Bronchial epithelial cell (primary cell): ENCODE results near the gene LCE7A. TPM values are rescaled to one million over a fixed set of nuclear protein-coding genes. Genes with fewer than 3 reads are reported as not detected.
A peak's percentile ranks its signal among the peaks of the same experiment; 100 is the strongest.

Experiments
- DNase-seq: peaks from one replicate; pipeline ENCODE4 v3.0.0-alpha.2; 2010; ENCODE audit warnings: low read depth
- FAIRE-seq: peaks from 2 replicates; lab custom pipeline; 2011; peaks lifted over from hg19 to GRCh38; lab: Jason Lieb, UNC
- H3K27me3 ChIP-seq: 2 replicates; pipeline ENCODE4 v1.5.1; 2011; ENCODE audit warnings: low read length; ENCODE audit not compliant: control insufficient read depth, insufficient read depth
- H3K36me3 ChIP-seq: 2 replicates; pipeline ENCODE4 v1.5.1; 2011; ENCODE audit warnings: low read length; ENCODE audit not compliant: control insufficient read depth, insufficient read depth
- H3K4me3 ChIP-seq: 2 replicates; pipeline ENCODE4 v1.5.1; 2011; ENCODE audit warnings: mild to moderate bottlenecking, low read depth, low read length, control low read depth
- CTCF ChIP-seq: IDR thresholded peaks from 2 replicates; pipeline ENCODE4 v1.5.1; 2011; ENCODE audit warnings: mild to moderate bottlenecking, moderate library complexity, low read length, control low read depth, inconsistent platforms; ENCODE audit not compliant: insufficient read depth, severe bottlenecking
- total RNA-seq: library from RNA; depleted of rRNA; stranded (reverse); fragments of >200 nt; gene quantifications from 2 replicates; pipeline ENCODE4 v1.2.1, GENCODE V29; 2014

Gene LCE7A
- total RNA-seq, 1 donor from 2014 or later: not detected

DNA sequence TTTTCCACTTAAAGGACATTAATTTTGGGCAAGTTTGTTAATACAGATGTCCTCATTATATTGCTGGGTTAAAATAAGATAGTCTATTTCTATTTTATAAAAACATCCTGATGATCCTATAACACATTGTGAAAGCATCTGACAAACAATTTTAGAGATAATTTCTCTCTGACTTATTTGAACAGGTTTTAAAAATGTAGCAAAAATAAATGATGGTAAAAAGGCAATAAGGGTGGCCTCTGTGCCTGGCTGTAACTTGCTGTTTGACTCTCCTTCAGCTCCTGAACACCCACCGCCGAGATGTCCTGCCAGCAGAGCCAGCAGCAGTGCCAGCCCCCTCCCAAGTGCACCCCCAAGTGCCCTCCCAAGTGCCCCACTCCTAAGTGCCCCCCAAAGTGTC lies 32.6 kb upstream of the LCE7A start, which contains the start of gene LCE1A:
Gene LCE1A (plus strand): TSS at position 301 of the 400 bp plus-strand sequence. CDS start 0 bp downstream, at position 301.
- DNase-seq (no peak), FAIRE-seq (no peak)
- TF ChIP-seq CTCF: no peak
- no peak within 1 kb of the TSS for H3K4me3 ChIP-seq
- no peaks in the 10 kb centered on the region for H3K36me3 ChIP-seq
- peaks cover 6% of the 10 kb centered on the region for H3K27me3 ChIP-seq

DNA sequence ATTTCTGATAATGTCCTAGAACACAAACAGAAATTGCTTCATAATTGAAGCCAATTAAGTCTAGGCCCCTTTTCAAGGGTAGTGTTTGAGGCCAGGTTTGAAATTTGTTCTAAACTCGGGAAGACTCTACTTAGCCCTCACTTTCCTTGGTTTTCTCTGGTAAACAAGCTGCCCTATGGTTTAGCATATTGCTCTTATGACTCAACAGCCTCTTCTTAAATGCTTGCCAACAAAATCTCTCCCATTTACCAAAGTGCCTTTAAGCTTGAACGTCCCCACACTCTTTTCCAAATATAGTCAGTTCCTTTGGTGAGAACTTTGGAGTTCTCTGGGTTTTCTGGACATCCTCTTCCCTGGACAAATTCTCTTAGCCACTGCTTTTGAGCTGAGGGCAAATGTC lies 22.9 kb upstream of the LCE7A start:
- Histone ChIP-seq H3K4me3 (no peak overlapping the region), H3K36me3 (no peaks in the 10 kb centered on the region), H3K27me3 (peaks cover 2% of the 10 kb centered on the region)
- FAIRE-seq: no peak
- no peak for DNase-seq
- no peak for TF ChIP-seq CTCF

DNA sequence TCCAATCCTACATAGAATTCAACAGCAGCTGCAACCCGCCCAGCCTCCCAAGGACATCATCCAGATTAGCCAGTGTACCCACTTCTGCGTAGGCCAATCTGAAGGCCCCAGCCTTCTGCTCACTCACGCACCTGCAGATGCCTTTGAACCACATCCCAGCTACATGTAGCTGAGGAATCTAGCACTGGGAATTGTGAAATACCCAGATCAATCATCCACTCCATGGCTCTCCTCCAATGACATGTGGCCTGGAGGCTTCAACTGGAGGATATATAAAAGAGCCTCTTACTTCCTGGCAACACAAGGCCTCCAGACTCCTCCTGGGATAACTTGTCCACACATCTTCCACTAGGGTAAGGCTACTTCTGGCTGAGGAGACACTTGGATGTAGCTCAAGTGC lies 17.2 kb upstream of the LCE7A start, which contains the start of gene LCE6A:
Gene LCE6A (plus strand): TSS at position 301 of the 400 bp plus-strand sequence. CDS start 665 bp downstream, outside the sequence.
- Histone ChIP-seq H3K27me3 (peaks cover 2% of the 10 kb centered on the region), H3K4me3 (no peak within 1 kb of the TSS), H3K36me3 (no peaks in the 10 kb centered on the region)
- peak; percentile 89 for FAIRE-seq
- DNase-seq: peak; percentile 20
- TF ChIP-seq CTCF: no peak

DNA sequence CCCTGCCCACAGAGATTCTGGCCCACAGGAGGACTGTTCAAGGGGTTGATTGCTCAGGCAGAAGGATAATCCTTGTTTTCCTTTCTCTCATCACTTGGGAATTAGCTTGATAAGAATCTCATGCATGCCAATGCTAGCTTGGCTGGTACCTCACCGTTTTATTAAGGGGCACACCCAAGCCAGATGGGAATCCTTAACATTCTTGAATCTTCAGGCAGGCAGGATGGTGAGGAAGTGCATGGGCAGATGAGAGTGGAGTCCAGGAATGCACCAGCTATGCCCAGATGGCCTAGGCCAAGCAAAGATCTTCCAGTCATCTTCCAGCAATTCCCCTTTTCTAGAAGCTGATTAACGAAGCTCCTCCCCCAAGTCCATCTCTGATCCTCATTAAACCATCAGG lies 4.1 kb upstream of the LCE7A start:
- no peak for TF ChIP-seq CTCF
- FAIRE-seq (peak; percentile 64), DNase-seq (no peak)
- Histone ChIP-seq H3K27me3 (no peaks in the 10 kb centered on the region), H3K36me3 (no peaks in the 10 kb centered on the region), H3K4me3 (no peak overlapping the region)

GRCh38 chr1:152858062-152858461 lies 1.7 kb upstream of the LCE7A start:
- no peak for TF ChIP-seq CTCF
- peaks cover 2% of the 10 kb centered on the region for H3K27me3 ChIP-seq
- H3K36me3 ChIP-seq: no peaks in the 10 kb centered on the region
- FAIRE-seq (no peak), DNase-seq (peak; percentile 45)
- no peak overlapping the region for H3K4me3 ChIP-seq

DNA sequence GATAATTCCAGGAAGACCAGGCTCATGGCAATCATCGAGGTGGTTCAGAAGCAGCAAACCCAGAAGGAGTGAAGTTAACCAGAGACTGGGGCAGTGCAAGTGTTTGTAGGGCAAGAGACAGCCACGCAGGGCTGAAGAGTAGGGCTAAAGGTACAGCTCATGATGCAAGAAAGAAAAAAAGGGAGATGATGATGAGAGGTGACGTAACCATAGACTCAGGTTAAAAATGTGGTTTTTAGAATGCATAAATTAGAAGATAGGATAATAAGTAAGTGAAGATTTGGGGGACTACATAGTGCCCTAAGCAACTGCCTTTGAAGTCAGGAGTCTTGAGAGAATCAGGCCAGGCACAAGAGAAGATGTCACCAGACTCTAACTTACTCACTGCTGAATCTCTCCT lies 333 bp downstream of the LCE7A start:
- no peak overlapping the region for H3K4me3 ChIP-seq
- peaks cover 2% of the 10 kb centered on the region for H3K27me3 ChIP-seq
- H3K36me3 ChIP-seq: no peaks in the 10 kb centered on the region
- no peak for DNase-seq
- TF ChIP-seq CTCF: no peak
- no peak for FAIRE-seq
